HG03103 (cell line): ENCODE data around the gene TRIM58.

ENCODE experiments used
- ATAC-seq: cut with Tn5 transposase; IDR thresholded peaks from one replicate; pipeline ENCODE4 v1.9.1; 2021; ENCODE audit warnings: low read depth; ENCODE audit not compliant: unreplicated experiment

Gene TRIM58

GRCh38 chr1:247884797-247885413 lies 27.9 kb downstream of the TRIM58 start:
- ATAC-seq = no peak

GRCh38 chr1:247895163-247895637 lies 38.2 kb downstream of the TRIM58 start, which contains the start of gene OR2W3:
OR2W3 (plus strand) TSS chr1:247895587; CDS start chr1:247895587, 0 bp downstream.
- ATAC-seq = no peak

GRCh38 chr1:247895976-247896375 lies 39.0 kb downstream of the TRIM58 start:
- ATAC-seq = no peak

- no peak for ATAC-seq
Observed at GRCh38 chr1:247904122-247904521, 47.1 kb downstream of the TRIM58 start.

GRCh38 chr1:247905181-247905580 lies 48.2 kb downstream of the TRIM58 start:
- ATAC-seq = no peak

GRCh38 chr1:247905910-247906503 lies 49.0 kb downstream of the TRIM58 start:
- ATAC-seq = no peak

- ATAC-seq = no peak
Observed at GRCh38 chr1:247906504-247907047, 49.6 kb downstream of the TRIM58 start.

GRCh38 chr1:247908766-247909165 lies 51.8 kb downstream of the TRIM58 start:
- no peak for ATAC-seq

- ATAC-seq = no peak
Observed at GRCh38 chr1:247913786-247914185, 56.8 kb downstream of the TRIM58 start.

- ATAC-seq = no peak
Observed at GRCh38 chr1:247914941-247915662, 58.1 kb downstream of the TRIM58 start.

GRCh38 chr1:247919952-247920351 lies 63.0 kb downstream of the TRIM58 start, which contains the start of gene OR2T8:
OR2T8 (plus strand) TSS chr1:247920252; CDS start chr1:247921018, 766 bp downstream.
- no peak for ATAC-seq

- no peak for ATAC-seq
Observed at GRCh38 chr1:247923941-247924340, 67.0 kb downstream of the TRIM58 start.

GRCh38 chr1:247924868-247925267 lies 67.9 kb downstream of the TRIM58 start, which contains the start of gene OR2AJ1:
OR2AJ1 (plus strand) TSS chr1:247924889; CDS start chr1:247933769, 8,880 bp downstream.
- ATAC-seq = no peak
